Activated T-cell treated with anti-CD3 and anti-CD28 coated beads for 1 hour (primary cell): ENCODE data around the gene ZNF653.
"Not testable (repeated sequence)": the region's sequence is repeated elsewhere in the genome, so short reads cannot be mapped to it uniquely, and the experiment has no call there.

Experiments
- DNase-seq: peaks from one replicate; pipeline ENCODE4 v3.0.0-alpha.2; 2020; ENCODE audit warnings: low read depth

The ZNF653 gene

DNA sequence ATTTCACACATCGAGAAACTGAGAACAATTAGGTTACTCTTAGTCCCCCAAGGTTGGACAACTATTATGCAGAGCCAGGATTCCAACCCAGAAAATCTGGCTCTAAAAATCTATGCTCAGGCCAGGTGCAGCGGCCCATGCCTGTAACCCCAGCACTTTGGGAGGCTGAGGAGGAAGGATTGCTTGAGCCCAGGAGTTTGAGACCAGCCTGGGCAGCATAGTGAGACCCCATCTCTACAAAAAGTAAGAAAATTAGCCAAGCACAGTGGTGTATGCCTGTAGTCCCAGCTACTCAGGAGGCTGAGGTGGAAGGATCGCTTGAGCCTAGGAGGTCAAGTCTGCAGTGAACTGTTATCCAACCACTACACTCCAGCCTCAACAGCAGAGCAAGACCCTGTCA lies 72.1 kb downstream of the ZNF653 start:
- DNase-seq: not testable (repeated sequence)
